CD4-positive, alpha-beta T cell treated with Interleukin-10 for 1 hour (primary cell): Measurements from ENCODE around the gene RNF212.

Source experiments
- DNase-seq: peaks from one replicate; pipeline ENCODE4 v3.0.0-alpha.2; 2020

Gene RNF212

GRCh38 chr4:1032861-1033260, 80.5 kb downstream of the RNF212 start:
- DNase-seq = no peak

- no peak for DNase-seq
Measured at GRCh38 chr4:1031956-1032795, 81.2 kb downstream of the RNF212 start.

- DNase-seq = no peak
Measured at GRCh38 chr4:1031346-1031745, 82.0 kb downstream of the RNF212 start.

GRCh38 chr4:1030559-1030958, 82.8 kb downstream of the RNF212 start:
- no peak for DNase-seq

- no peak for DNase-seq
Measured at GRCh38 chr4:1030031-1030430, 83.3 kb downstream of the RNF212 start.

GRCh38 chr4:1029529-1029928, 83.8 kb downstream of the RNF212 start:
- no peak for DNase-seq

GRCh38 chr4:1028574-1029220, 84.7 kb downstream of the RNF212 start:
- no peak for DNase-seq

- no peak for DNase-seq
Measured at GRCh38 chr4:1027915-1028238, 85.5 kb downstream of the RNF212 start.

- DNase-seq = no peak
Measured at GRCh38 chr4:1027219-1027914, 86.0 kb downstream of the RNF212 start.

- DNase-seq = peak; percentile 45
Measured at GRCh38 chr4:1026115-1026514, 87.2 kb downstream of the RNF212 start.

GRCh38 chr4:1024882-1025545, 88.3 kb downstream of the RNF212 start:
- no peak for DNase-seq

GRCh38 chr4:1023895-1024740, 89.2 kb downstream of the RNF212 start:
- DNase-seq = no peak

- no peak for DNase-seq
Measured at GRCh38 chr4:1023075-1023640, 90.2 kb downstream of the RNF212 start.

GRCh38 chr4:1022739-1023066, 90.7 kb downstream of the RNF212 start:
- no peak for DNase-seq

GRCh38 chr4:1022051-1022738, 91.2 kb downstream of the RNF212 start:
- DNase-seq = no peak
